ENCODE data around the gene AUTS2.
A peak's percentile ranks its signal among the peaks of the same experiment; 100 is the strongest.

Gene AUTS2

GRCh38 chr7:69912846-69913245 lies 314.6 kb downstream of the AUTS2 start:
- DNase-seq: no peak

- DNase-seq: no peak
These were observed 321.3 kb downstream of the AUTS2 start for GRCh38 chr7:69919426-69920111.

GRCh38 chr7:69920797-69921196 lies 322.5 kb downstream of the AUTS2 start:
- no peak for DNase-seq

GRCh38 chr7:69922026-69922803 lies 323.9 kb downstream of the AUTS2 start:
- no peak for DNase-seq

- DNase-seq: no peak
These were observed 329.2 kb downstream of the AUTS2 start for GRCh38 chr7:69927461-69927860.

- no peak for DNase-seq
These were observed 330.3 kb downstream of the AUTS2 start for GRCh38 chr7:69928621-69929020.

GRCh38 chr7:69929622-69930021 lies 331.3 kb downstream of the AUTS2 start:
- no peak for DNase-seq

GRCh38 chr7:69932034-69932628 lies 333.9 kb downstream of the AUTS2 start:
- peak; percentile 67 for DNase-seq

GRCh38 chr7:69934144-69934903 lies 336.0 kb downstream of the AUTS2 start:
- no peak for DNase-seq

GRCh38 chr7:69935107-69935506 lies 336.8 kb downstream of the AUTS2 start:
- DNase-seq: no peak

- DNase-seq: no peak
These were observed 338.8 kb downstream of the AUTS2 start for GRCh38 chr7:69937097-69937496.

GRCh38 chr7:69939317-69939716 lies 341.0 kb downstream of the AUTS2 start:
- no peak for DNase-seq

GRCh38 chr7:69941077-69941651 lies 342.9 kb downstream of the AUTS2 start:
- DNase-seq: no peak

- no peak for DNase-seq
These were observed 344.3 kb downstream of the AUTS2 start for GRCh38 chr7:69942573-69942972.

- DNase-seq: no peak
These were observed 348.6 kb downstream of the AUTS2 start for GRCh38 chr7:69946901-69947300.

- no peak for DNase-seq
These were observed 349.7 kb downstream of the AUTS2 start for GRCh38 chr7:69947998-69948397.

GRCh38 chr7:69949122-69949521 lies 350.8 kb downstream of the AUTS2 start:
- no peak for DNase-seq

GRCh38 chr7:69951458-69951857 lies 353.2 kb downstream of the AUTS2 start:
- DNase-seq: no peak

GRCh38 chr7:69953136-69954067 lies 355.1 kb downstream of the AUTS2 start:
- DNase-seq: peak; percentile 13

GRCh38 chr7:69956541-69956940 lies 358.3 kb downstream of the AUTS2 start:
- no peak for DNase-seq

GRCh38 chr7:69957661-69958060 lies 359.4 kb downstream of the AUTS2 start:
- no peak for DNase-seq
